Keratinocyte (primary cell): Measurements from ENCODE around the gene KCTD21.

Source experiments
- CTCF ChIP-seq, 3 experiments: IDR thresholded peaks in 1 of 3; conservative IDR thresholded peaks in 1 of 3; optimal IDR thresholded peaks in 1 of 3; 2 replicates in 2 of 3; 3 replicates in 1 of 3; pipeline versions ENCODE3 to v1.5.1; 2011; ENCODE audit warnings: low read length in 3 of 3, mild to moderate bottlenecking in 3 of 3, moderate library complexity in 2 of 3, control low read depth in 1 of 3, inconsistent platforms in 1 of 3; ENCODE audit not compliant: insufficient read depth in 2 of 3; ENCODE audit errors: extremely low read depth in 1 of 3
- EZH2 ChIP-seq: IDR thresholded peaks from one replicate; pipeline ENCODE4 v1.6.1; 2012; ENCODE audit warnings: inconsistent platforms, mild to moderate bottlenecking, low read length, moderate library complexity

DNA sequence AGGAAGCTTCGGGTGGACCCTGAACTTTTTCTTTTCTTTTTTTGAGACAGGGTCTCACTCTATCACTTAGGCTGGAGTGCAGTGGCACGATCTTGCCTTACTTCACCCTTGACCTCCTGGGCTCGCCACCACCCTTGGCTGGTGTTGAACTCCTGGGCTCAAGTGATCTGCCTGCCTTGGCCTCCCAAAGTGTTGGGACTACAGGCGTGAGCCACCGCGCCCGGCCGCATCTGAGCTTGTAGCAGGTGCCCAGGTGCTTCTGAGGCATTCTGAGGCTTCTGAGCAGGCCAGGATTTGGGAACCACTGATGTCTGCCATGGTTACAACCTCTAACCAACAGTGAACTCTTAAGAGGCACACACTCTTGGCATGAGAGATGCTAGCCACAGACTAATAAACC is 5.4 kb upstream of the KCTD21 start:
- TF ChIP-seq CTCF (optimal IDR thresholded peaks at IDR 0.05 in 1 of 3, IDR thresholded peaks at IDR 0.05 in 1 of 3, conservative IDR thresholded peaks at IDR 0.05 in 1 of 3; ENCODE audit: extremely low read depth in 1 of 3, insufficient read depth in 2 of 3, low read length in 3 of 3), result no peak
- TF ChIP-seq EZH2, result no peak
